HFF-Myc (cell line): Measurements from ENCODE around the gene RAD21L1.
A peak's percentile ranks its signal among the peaks of the same experiment; 100 is the strongest.

Experiments used
- DNase-seq: peaks from one replicate; pipeline ENCODE4 v3.0.0-alpha.2; 2011; ENCODE audit warnings: low read depth; ENCODE audit errors: extremely low read depth
- H3K4me3 ChIP-seq: replicated peaks from 2 replicates; pipeline ENCODE4 v1.5.1; 2011; ENCODE audit warnings: low read depth, mild to moderate bottlenecking, control low read depth, low read length
- CTCF ChIP-seq: IDR thresholded peaks from 2 replicates; pipeline ENCODE4 v1.5.1; 2012; ENCODE audit warnings: mild to moderate bottlenecking, low read depth, low read length, control low read depth; ENCODE audit errors: missing control alignments

RAD21L1 gene

DNA sequence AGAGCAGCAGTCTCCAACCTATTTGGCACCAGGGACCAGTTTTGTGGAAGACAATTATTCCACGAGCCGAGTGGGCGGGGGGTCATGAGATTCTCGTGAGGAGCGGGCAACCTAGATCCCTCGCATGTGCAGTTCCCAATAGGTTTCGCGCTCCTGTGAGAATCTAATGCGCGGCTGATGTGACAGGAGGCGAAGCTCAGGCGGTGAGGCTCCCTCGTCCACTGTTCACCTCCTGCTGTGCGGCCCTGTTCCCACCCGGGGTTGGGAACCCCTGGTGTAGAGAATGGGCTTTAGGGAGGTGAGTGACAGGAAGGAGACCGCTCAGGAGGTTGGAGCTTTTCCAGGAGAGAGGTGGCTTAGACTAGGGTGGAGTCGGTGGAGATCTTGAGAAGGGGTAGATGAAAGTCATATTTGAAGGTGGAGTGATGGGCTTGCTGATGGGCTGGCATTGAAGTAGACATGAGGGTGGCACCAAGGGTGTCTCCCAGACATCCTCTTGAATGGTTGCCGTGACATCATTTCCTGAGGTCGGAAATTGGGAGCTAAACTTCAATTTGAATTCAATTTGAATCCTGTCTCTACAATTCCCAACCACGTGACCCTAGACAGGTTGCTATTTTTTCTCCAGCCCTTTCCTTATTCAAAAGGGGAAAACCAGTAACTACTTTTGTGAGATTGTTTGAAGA lies 1.5 kb upstream of the RAD21L1 start:
- no peak for DNase-seq
- no peak for TF ChIP-seq CTCF

GRCh38 chr20:1225263-1225782 lies 521 bp upstream of the RAD21L1 start:
- peak overlapping the region; percentile 26 for H3K4me3 ChIP-seq
- TF ChIP-seq CTCF: no peak
- DNase-seq: no peak

More for the DNA sequence above, 1.5 kb upstream of the RAD21L1 start:
- no peak overlapping the region for H3K4me3 ChIP-seq

GRCh38 chr20:1229541-1229940 lies 3.7 kb downstream of the RAD21L1 start:
- no peak overlapping the region for H3K4me3 ChIP-seq
- DNase-seq: no peak
- TF ChIP-seq CTCF: no peak

GRCh38 chr20:1232286-1233111 lies 6.7 kb downstream of the RAD21L1 start:
- H3K4me3 ChIP-seq: no peak overlapping the region
- no peak for DNase-seq
- no peak for TF ChIP-seq CTCF

GRCh38 chr20:1240549-1240948 lies 14.7 kb downstream of the RAD21L1 start:
- TF ChIP-seq CTCF: no peak

GRCh38 chr20:1241456-1241855 lies 15.6 kb downstream of the RAD21L1 start:
- no peak for DNase-seq
- TF ChIP-seq CTCF: no peak
- no peak overlapping the region for H3K4me3 ChIP-seq

More at GRCh38 chr20:1240549-1240948, 14.7 kb downstream of the RAD21L1 start:
- H3K4me3 ChIP-seq: no peak overlapping the region
- no peak for DNase-seq
